ENCODE measurements around the gene HOXB8.

DNA sequence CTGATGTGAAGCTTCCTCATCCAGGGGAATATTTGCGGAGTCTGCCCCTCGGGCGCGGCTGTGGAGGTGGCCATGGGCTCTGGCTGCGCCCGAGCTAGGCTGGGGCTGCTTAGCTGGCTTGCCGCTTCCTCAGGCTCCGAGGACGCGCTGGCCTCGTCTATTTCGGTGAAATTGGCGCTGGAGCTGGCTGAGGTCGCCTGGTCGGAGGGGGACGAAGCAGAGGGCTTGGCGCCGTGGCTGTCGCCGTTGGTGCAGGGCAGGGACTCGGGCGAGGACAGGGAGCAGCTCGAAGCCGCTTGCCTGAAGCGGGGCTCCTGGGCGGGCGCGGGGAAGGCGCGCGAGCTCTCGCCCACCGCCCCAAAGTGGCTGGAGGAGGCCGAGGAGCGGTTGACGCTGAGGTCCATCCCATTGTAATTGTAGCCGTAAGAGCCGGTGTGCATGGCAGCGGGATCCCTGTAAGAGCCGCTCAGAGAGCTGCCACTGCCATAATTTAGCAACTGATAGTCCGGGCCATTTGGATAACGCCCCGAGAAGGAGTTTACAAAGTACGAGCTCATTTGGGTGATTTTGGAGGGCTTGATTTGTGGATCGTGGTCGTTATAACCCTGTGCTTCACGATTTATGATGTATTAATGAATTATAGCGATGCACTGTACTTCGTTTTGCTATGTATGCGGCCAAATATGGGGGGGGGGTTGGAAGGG is 21.8 kb downstream of the HOXB8 start, which contains the start of gene HOXB5:
- TF ChIP-seq, protein P1, sequence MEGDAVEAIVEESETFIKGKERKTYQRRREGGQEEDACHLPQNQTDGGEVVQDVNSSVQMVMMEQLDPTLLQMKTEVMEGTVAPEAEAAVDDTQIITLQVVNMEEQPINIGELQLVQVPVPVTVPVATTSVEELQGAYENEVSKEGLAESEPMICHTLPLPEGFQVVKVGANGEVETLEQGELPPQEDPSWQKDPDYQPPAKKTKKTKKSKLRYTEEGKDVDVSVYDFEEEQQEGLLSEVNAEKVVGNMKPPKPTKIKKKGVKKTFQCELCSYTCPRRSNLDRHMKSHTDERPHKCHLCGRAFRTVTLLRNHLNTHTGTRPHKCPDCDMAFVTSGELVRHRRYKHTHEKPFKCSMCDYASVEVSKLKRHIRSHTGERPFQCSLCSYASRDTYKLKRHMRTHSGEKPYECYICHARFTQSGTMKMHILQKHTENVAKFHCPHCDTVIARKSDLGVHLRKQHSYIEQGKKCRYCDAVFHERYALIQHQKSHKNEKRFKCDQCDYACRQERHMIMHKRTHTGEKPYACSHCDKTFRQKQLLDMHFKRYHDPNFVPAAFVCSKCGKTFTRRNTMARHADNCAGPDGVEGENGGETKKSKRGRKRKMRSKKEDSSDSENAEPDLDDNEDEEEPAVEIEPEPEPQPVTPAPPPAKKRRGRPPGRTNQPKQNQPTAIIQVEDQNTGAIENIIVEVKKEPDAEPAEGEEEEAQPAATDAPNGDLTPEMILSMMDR (IDR thresholded peaks at IDR 0.05 in 8 of 11, conservative IDR thresholded peaks at IDR 0.05 in 3 of 11) = no peak
- TF ChIP-seq POLR2A (IDR thresholded peaks at IDR 0.05) = no peak
- peak in 1 of 3 donors; percentile 56 for TF ChIP-seq POLR2AphosphoS5 (IDR thresholded peaks at IDR 0.05)
